ENCODE data around the gene CCT5. TPM values are rescaled to one million over a fixed set of nuclear protein-coding genes. Genes with fewer than 3 reads are reported as not detected.

CCT5 gene
- total RNA-seq: 104 TPM
- long read RNA-seq, transcript CCT5-201 (11 exons, 3,675 nt): major isoform, 110 of 114 reads
- long read RNA-seq, partial matches to known transcripts: 2 of 114 reads
- long read RNA-seq, other reads (novel, unspliced or antisense): 1 of 114 reads

DNA sequence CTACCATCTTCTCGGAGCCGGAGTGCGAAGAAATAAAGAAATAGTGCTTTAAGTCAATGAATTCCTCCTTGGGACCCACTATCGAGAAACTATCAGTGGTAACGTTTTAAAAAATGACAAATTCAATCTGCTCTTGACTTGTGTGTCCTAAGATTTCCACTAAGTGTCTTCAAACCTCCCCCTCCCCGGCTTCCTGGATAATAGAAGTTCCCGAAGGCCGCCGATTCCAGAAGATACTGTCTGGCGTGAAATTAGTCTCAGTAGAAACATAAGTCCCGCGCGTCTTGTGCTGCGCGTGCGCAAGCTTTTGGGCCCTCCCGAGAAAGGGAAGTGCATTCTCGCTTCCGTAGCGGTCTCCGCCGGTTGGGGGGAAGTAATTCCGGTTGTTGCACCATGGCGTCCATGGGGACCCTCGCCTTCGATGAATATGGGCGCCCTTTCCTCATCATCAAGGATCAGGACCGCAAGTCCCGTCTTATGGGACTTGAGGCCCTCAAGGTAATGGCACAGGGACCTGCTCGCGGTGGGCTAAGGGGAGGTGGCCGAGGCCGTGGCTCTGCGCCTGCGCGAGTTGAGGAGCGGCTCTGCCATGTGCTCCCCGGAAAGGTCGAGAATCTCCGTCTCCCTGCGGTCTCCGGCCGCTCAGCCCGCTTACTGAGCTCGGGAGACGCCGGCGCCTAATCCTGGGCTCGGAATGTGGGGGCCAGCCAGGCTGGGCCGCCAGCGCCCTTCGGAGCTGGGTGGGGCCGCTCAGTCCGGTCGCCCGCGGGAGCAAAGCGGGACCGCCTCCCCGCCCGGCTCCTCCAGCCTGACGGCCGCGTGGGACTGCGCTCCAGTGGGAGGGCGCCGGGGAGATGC lies at the start of gene CCT5:
TSS of gene CCT5 (plus strand) at position 333 of the 858 bp plus-strand sequence. CDS start at position 394, 61 bp downstream.
- DNase-seq (ENCODE audit: missing footprints) (peak; percentile 92), ATAC-seq (peak; percentile 94)
- intact Hi-C loops (cut with DNase I): loop anchor here (10.0 kb wide), 1 partner anchor 885 kb away; no protein-coding TSS in a partner anchor

DNA sequence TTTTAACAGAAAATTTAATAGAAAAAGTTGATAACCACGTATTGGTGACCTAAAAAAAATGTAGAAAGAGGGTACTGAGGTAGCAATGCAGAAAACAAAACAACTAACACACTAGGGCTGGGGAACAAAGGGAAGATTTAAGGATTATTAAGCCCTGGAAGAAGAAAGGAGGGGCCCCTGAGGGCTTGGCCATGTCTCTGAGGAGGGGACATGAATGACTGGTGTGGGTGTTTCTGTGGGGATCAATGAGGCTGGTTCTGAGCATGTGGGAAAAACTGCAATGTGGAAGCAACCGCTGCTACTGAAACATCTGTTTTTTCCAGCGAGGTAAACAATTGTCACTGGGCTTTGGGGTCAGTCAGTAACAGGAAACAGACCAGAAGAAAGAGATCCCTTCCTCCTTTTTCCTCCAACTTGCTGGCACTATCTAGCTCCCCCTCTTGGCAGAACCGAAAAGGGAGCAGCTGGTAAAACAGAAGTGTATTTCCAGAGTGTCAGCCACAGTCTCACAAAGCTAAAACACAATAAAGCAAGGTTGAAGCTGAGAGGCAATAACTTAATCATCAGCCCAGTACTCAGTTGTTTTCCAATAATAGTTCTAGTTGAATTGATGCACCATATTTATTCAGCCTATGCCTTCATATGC lies 48.7 kb upstream of the CCT5 start:
- intact Hi-C loops (cut with DNase I): no loop called here
- DNase-seq (ENCODE audit: missing footprints) (no peak), ATAC-seq (no peak)

DNA sequence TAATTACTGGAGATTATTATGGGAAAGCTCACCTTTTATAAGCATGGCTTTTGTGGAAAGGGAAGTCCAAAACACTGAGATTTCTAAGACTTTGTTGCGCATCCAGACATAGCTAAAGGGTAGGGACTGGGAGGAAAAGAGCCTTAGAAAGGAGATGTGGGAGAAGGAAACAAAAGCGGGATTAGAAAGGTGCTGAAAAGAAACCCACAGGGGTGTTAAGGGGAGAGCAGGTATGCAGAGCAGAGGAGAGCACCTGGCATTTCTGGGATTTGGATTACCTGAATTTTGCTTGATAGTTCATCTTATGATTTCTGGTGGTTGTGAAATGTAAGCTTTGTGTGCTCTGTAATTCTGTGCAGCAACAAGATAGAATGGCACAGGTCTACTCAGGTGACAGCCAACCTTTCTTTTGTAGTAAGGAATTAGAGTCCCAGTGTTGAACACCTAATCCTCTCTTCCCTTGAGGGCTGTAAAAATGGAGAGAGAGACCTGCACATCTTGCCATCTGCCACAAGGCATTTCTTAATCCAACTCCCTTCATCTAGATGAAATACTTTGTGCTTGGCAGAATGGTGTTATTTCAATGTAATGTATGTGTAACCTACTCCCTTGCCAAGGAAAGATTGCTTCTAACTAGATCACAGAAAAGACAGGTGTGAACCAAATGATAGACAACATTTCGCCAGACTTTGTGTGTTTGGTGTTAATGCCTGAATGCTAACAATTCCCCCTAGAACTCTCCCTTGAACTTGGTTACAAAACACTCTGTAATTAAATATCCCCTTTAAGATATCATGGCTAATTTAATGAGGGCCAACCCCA lies 47.8 kb upstream of the CCT5 start:
- intact Hi-C loops (cut with DNase I): no loop called here
- ATAC-seq: no peak
- no peak for DNase-seq (ENCODE audit: missing footprints)

DNA sequence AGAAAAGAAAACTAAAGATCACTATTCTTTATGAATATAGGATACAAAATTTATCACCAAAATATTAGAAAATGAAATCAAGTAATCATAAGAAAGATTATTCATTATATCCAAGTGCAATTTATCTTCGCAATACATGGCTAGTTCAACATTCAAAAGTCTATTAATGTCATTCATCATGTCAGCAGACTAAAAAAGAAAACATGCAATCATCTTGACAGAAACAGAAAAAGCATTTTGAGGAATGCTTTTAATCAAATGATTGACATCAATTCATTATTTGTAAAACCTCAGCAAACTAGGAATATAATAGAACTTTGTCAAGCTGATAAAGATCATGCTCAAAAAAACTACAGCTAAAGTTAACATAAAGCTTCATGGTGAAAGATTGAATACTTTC lies 41.1 kb upstream of the CCT5 start:
- no peak for DNase-seq (ENCODE audit: missing footprints)
- no peak for ATAC-seq
- intact Hi-C loops (cut with DNase I): no loop called here

DNA sequence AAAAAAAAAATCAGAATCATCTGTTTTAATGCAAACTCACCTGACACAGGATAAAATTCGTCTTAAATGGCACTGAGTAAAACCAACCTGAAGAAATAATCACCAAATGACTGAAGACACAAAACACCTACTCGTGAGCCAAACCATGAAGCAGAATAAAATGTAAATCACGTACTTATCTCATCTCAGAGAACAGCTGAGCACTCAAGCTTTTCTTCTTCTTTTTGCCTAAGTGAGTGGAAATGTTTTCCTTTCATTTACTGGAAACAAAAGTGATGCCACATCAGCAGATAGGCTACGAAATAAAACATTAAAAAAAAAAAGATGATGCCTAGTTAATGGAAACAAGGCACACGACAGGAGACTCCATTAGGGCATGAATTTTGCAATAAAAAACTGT lies 36.8 kb upstream of the CCT5 start:
- intact Hi-C loops (cut with DNase I): no loop called here
- DNase-seq (ENCODE audit: missing footprints) (no peak), ATAC-seq (no peak)

DNA sequence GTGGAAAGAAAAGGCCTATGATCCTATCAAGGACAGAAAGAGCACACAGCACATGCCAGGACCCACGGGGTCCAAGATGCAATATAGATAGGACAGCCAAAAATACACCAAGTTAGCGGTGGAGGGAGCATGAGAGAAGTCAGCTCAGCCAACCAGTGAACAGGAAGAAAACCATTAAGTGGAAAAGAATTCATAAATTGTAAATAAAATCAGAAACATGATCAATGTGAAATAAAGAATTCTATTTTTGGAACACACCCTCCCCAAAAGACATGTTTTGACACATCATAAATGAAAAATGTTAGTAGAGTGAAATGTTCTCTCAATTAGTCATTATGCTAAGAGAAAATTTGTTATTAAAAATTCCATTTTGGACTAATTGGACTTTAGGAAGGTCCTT lies 36.0 kb upstream of the CCT5 start:
- ATAC-seq: no peak
- intact Hi-C loops (cut with DNase I): no loop called here
- no peak for DNase-seq (ENCODE audit: missing footprints)

DNA sequence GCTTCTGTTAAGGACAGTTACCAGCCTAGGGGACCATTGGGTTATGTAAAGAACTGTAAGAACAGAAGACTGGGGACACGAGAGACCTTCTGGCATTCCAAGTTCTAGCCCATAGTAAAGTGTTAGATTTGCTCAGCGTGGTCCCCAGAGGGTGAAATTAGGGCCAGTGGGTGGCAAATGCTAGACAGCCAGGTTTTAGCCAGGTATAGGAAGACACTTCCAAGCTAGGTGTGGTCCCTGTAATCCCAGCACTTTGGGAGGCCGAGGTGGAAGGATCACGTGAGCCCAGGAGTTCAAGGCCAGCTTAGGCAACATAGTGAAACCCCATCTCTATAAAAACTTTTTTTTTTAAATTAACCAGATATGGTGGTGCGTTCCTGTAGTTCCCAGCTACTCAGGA lies 34.7 kb upstream of the CCT5 start:
- DNase-seq (ENCODE audit: missing footprints) (no peak), ATAC-seq (no peak)
- intact Hi-C loops (cut with DNase I): no loop called here

DNA sequence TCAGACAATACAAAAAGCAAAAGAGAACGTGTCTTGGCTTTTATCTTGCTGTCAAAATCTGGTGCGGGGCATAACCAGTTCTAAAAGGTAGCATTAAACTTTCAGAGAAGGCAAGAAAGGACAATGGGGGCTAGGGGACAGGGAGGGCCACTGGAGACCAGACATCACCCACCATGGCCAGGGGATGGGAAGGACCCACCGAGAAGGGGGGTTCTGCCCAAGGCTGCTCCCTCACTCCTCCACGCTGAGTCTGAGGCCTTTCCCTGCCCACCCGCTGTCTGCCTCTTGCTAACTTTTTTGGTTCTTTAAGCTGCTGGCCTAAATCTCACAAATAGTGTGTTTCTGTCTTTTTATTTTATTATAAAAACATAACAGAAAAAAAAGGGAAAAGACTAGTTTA lies 34.0 kb upstream of the CCT5 start:
- intact Hi-C loops (cut with DNase I): no loop called here
- ATAC-seq (no peak), DNase-seq (ENCODE audit: missing footprints) (no peak)

DNA sequence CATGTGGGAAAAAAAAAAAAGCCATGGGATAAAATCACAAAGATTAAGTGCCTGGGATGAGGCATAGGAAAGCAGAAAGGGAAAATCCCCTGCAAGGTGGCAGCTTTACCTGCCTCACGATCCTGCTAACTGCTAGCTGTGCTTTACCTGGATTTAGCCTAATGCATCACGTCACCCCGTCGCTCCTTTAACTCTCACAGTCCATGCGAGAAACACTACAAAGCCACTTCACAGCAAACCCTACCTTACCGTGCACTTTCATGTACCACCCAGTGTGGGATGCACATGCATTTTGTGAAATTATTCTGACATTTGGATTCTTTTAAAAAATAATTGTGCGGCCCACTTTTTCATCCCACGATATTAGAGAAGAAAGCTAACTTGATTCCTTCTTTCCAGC lies 31.4 kb upstream of the CCT5 start:
- ATAC-seq (no peak), DNase-seq (ENCODE audit: missing footprints) (no peak)
- intact Hi-C loops (cut with DNase I): no loop called here

DNA sequence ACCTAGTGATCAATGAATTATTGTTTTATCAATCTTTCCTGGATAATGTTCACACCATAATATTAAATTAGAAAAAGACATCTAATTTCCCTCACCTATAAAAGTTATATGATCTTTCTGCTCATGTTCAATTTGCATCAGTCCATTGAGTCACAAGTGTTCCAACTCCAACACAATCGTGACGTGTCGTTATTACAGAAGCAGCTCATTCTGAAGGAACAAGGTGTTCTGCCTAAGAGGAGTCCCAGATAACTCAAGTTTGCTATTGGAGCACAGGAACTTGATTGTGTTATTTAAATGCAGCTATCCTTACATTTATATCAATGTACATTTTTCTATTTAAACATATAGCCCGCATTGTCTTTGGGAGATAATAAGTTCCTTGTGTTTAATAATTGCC lies 31.0 kb upstream of the CCT5 start:
- ATAC-seq (no peak), DNase-seq (ENCODE audit: missing footprints) (no peak)
- intact Hi-C loops (cut with DNase I): no loop called here

DNA sequence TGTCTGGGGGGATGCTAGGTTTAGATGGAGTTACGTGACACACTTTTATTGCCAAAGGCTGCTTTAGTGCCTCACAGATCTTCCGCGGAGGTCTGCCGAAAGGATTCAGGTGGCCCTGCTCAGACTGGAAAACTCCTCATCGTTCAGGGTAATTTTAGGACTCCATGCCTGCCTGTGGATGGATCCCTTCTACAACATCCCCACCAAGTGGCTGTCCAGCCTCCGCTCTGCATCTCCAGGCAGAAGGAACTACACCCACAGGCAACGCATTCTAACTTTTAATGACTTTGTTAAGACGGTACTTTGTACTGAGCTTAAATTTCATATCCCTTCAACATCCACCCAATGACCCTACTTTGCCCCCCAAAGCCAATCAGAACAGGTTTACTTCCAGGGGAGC lies 29.8 kb upstream of the CCT5 start:
- ATAC-seq: no peak
- no peak for DNase-seq (ENCODE audit: missing footprints)
- intact Hi-C loops (cut with DNase I): no loop called here

DNA sequence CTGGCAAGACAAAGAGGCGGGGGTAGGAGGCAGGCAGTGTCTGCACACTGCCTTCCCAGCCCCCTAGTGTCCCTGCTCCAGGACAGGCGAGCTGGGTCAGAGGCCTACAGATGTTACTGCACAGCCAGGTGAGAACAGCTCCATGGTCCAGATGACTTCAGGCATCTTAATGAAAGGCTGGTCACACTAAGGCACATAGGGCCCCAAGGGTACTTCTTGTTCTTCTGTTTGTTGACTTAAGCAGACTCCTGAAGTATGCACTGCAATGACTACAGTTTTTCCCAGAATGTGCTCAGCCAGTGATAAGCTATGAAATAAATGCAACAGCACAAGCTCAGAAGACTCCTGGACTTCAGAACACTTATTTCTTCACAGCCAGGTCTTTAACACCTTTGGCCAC lies 27.8 kb upstream of the CCT5 start:
- DNase-seq (ENCODE audit: missing footprints): no peak
- intact Hi-C loops (cut with DNase I): no loop called here
- no peak for ATAC-seq

DNA sequence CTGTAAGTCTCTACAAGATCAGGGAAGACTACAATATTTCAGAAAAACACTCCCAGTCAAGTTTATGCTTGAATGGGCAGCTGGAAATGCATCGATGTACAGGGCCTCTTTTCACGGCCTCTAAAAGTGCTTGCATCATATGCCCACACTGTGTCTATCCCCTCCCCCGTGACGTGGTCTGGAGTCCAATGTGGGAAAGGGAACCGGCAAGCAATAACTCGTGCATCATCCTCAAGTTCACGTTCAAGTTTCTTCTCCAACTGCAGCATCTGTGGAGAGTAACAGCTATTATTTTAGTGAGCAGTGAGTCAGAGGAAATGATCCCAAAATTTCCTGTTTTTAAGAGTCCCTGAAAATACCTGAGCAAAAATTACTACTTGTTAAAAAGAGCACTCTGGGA lies 22.7 kb upstream of the CCT5 start:
- ATAC-seq (no peak), DNase-seq (ENCODE audit: missing footprints) (no peak)
- intact Hi-C loops (cut with DNase I): no loop called here

DNA sequence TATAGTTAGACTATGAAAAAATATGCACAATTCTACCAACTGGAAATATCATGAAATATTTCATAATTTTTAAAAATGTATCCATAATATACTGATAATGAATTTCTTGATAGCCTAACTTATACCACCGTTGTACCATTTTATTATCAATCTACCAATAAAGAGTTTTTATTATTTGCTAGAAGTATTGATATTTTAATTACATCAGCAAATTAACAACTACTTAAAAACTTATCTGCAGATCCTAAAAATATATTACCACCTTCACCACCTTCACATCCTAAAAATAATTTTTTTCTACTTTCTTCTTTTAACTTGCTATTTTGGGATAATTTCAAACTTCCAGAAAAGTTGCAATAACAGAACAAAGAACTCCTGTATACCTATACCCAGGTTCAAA lies 21.8 kb upstream of the CCT5 start:
- DNase-seq (ENCODE audit: missing footprints): no peak
- intact Hi-C loops (cut with DNase I): no loop called here
- ATAC-seq: no peak

DNA sequence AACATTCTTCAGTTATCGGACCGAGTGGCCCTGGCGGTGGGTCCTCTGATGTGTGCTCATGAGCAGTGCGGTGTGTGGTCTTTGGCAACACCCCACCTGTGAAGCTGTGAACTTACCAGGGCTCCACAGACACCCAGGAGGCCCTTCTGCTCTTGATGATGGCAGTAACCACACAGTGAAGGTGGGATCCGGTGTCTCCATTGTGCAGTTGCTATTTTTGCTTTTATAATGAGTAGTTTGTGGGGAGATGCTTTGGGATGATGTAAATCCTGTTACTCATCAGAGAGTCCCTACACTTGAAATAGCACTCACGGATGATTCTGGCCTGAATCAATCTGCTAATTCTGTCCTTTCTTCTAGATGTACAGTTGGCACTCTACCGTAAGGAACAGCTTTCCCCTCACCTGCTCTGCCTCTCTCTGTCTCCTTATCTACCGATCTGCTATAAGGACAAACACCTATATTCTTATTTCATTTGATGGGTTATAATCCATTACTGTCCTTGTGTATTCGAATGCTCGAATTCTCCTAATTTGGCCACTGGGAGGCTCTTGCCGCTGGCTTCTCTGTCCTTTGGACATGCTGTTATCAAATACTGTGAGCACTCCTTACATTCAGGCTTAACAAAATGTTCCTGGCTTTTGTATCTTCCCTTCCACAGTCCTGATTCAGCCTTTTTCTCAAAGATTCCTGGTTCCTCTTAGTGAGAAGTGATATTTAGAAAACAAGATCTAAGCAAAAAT lies 20.6 kb upstream of the CCT5 start:
- no peak for ATAC-seq
- intact Hi-C loops (cut with DNase I): no loop called here

DNA sequence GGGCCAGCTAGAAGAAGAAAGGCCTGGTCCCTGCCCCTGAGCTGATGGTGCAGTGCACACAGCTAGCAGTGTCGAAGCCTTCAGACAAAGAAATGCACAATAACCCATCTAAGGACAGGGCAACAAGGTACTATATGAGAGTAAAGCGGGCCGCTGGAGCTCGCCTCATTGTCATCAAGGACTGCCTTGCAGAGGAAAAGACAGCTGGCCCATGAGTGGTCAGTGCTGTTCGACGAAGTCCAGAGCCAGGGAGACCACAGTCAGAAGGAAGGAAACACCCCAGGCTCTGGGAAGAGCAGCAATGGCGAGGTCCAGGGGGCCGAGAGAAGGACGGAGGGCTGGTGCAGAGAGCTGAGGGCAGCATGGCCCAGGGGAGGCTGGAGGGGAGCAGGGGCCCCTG lies 17.7 kb upstream of the CCT5 start:
- intact Hi-C loops (cut with DNase I): no loop called here
- no peak for ATAC-seq
- DNase-seq (ENCODE audit: missing footprints): no peak

More for the DNA sequence above, 20.6 kb upstream of the CCT5 start:
- DNase-seq (ENCODE audit: missing footprints): no peak

DNA sequence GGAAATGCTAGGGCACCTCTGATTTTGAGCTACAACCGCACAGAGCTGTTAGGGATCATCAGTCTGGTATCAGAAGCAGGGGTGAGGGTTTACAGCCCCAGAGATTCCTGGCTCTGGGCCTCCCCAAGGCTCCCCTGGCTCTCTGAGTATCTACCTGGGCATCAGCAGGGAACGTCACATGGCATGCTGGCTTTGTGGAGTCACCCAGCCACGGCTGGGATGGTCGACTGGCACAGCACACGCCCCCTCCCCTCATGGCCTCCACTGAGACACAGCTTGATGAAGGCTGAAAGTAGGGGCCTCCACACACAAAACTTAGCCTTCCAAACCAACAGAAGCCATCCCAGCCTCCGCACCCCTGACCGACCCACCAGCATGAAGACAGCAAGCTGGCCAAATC lies 17.1 kb upstream of the CCT5 start:
- intact Hi-C loops (cut with DNase I): no loop called here
- ATAC-seq: no peak
- no peak for DNase-seq (ENCODE audit: missing footprints)

DNA sequence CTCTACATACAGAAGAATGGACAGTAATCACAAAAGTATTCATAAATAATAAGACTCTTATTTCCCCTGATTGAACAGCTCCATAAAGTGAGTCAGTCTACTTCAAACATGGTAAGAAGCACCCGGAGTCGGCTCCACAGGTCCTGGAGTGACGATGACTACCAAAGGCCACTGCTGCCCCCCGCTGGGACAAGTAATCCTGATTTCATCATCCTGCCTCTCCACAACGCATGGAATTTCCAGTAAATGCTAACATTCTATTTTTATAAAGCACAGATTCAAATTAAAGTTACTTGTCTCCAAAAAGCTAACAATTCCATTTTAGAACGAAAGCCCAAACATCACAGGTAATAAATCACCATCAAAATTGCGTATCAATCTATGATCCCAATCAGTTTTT lies 16.6 kb upstream of the CCT5 start:
- DNase-seq (ENCODE audit: missing footprints) (no peak), ATAC-seq (no peak)
- intact Hi-C loops (cut with DNase I): no loop called here

DNA sequence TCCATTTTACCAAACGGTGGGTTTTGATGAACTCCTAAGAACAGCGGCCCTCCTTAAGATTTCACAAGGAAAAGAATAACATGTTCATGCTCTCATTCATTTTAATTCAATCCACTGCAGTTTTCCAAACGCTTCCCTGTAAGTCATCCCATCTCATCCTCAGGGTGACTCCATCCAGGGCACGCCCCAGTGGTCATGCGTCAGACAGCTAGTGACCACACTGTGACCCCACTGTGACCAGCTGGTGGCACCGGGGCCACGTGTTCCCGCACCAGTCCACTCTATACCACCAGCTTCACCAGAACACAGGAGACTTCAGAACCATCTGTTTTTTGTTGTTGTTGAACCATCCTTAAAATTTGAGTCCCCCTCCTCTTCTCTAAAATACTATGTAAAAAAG lies 14.7 kb upstream of the CCT5 start:
- intact Hi-C loops (cut with DNase I): no loop called here
- no peak for ATAC-seq
- no peak for DNase-seq (ENCODE audit: missing footprints)
